GM12891 (cell line): ENCODE results near the gene TRAPPC8.

Experiments used
- PAX5 ChIP-seq: IDR thresholded peaks from 2 replicates; pipeline ENCODE4 v1.6.1; 2011; ENCODE audit warnings: low read length, moderate library complexity, mild to moderate bottlenecking; ENCODE audit not compliant: insufficient read depth, severe bottlenecking
- POLR2A ChIP-seq: IDR thresholded peaks from 2 replicates; pipeline ENCODE4 v1.6.1; 2011; ENCODE audit warnings: low read depth, low read length, control low read depth
- POLR2AphosphoS5 ChIP-seq: IDR thresholded peaks from 2 replicates; pipeline ENCODE4 v1.6.1; 2011; ENCODE audit warnings: low read depth, low read length, control low read depth
- POU2F2 ChIP-seq: IDR thresholded peaks from 2 replicates; pipeline ENCODE4 v1.6.1; 2011; ENCODE audit warnings: low read depth, mild to moderate bottlenecking, control low read depth, low read length, moderate library complexity
- SPI1 ChIP-seq: IDR thresholded peaks from 2 replicates; pipeline ENCODE4 v1.6.1; 2011; ENCODE audit warnings: low read depth, low read length, control low read depth
- TAF1 ChIP-seq: IDR thresholded peaks from 2 replicates; pipeline ENCODE4 v1.6.1; 2011; ENCODE audit warnings: low read depth, low read length, control low read depth

GRCh38 chr18:31892936-31893335 lies 50.0 kb downstream of the TRAPPC8 start:
- TF ChIP-seq POLR2AphosphoS5 (no peak), POLR2A (no peak), PAX5 (no peak), TAF1 (no peak), SPI1 (no peak), POU2F2 (no peak)
